Upper lobe of right lung (tissue), 1 donor: ENCODE data around the gene FBXL14. TPM values are rescaled to one million over a fixed set of nuclear protein-coding genes. Genes with fewer than 3 reads are reported as not detected.

Source experiments
- ATAC-seq: fragments of 200-7000 bp; cut with Tn5 transposase; one replicate; pipeline ENCODE4 v1.9.1; 2020; ENCODE audit warnings: mild to moderate bottlenecking, moderate library complexity
- DNase-seq: peaks from one replicate; pipeline ENCODE4 v3.0.0-alpha.2; 2020
- H3K27ac ChIP-seq: fragments of 200-600 bp; one replicate; pipeline ENCODE4 v1.8.0; 2022
- H3K27me3 ChIP-seq: fragments of 200-600 bp; one replicate; pipeline ENCODE4 v1.8.0; 2022; ENCODE audit warnings: mild to moderate bottlenecking
- H3K36me3 ChIP-seq: fragments of 200-600 bp; one replicate; pipeline ENCODE4 v1.8.0; 2022
- H3K4me1 ChIP-seq: fragments of 200-600 bp; one replicate; pipeline ENCODE4 v1.8.0; 2022
- H3K4me3 ChIP-seq: fragments of 200-600 bp; one replicate; pipeline ENCODE4 v1.8.0; 2022; ENCODE audit warnings: mild to moderate bottlenecking
- H3K9me3 ChIP-seq: fragments of 200-600 bp; one replicate; pipeline ENCODE4 v1.8.0; 2022
- CTCF ChIP-seq: fragments of 200-600 bp; IDR thresholded peaks from one replicate; pipeline ENCODE4 v1.8.0; 2022; ENCODE audit warnings: antibody characterized with exemption
- intact Hi-C: fragments of 100-400 bp; cut with DNase I; formaldehyde crosslinking; loops from one replicate; pipeline ENCODE4 v1.11.0; 2022
- total RNA-seq: library from RNA; stranded (reverse); fragmentation: NEBNext Ultra II Directional; extraction: Animal tissue kit (Norgen Biotek cat#: 25700); gene quantifications from one replicate; pipeline ENCODE4 v1.2.1, GENCODE V29; 2021
- donor health status: DM: no; HTN: yes; CAD: no; lungs with severe emphysema.

FBXL14 gene
- total RNA-seq, 1 donor from 2014 or later: 17.3 TPM

GRCh38 chr12:1551496-1551895, 42.9 kb downstream of the FBXL14 start:
- Histone ChIP-seq H3K27ac (no peak overlapping the region), H3K27me3 (no peaks in the 10 kb centered on the region), H3K36me3 (no peaks in the 10 kb centered on the region), H3K9me3 (no peaks in the 10 kb centered on the region), H3K4me1 (no peaks in the 10 kb centered on the region), H3K4me3 (no peak overlapping the region)
- no peak for TF ChIP-seq CTCF
- intact Hi-C loops: no loop called here
- ATAC-seq: no peak
- DNase-seq: no peak

- DNase-seq: peak; percentile 36
These were observed 47.3 kb downstream of the FBXL14 start for GRCh38 chr12:1546931-1547640.

GRCh38 chr12:1544996-1545700, 49.2 kb downstream of the FBXL14 start:
- H3K9me3 ChIP-seq: no peaks in the 10 kb centered on the region

More at GRCh38 chr12:1546931-1547640, 47.3 kb downstream of the FBXL14 start:
- H3K36me3 ChIP-seq: no peaks in the 10 kb centered on the region
- no peak for ATAC-seq
- no peaks in the 10 kb centered on the region for H3K9me3 ChIP-seq
- no peaks in the 10 kb centered on the region for H3K27me3 ChIP-seq
- H3K27ac ChIP-seq: no peak overlapping the region
- no peaks in the 10 kb centered on the region for H3K4me1 ChIP-seq
- H3K4me3 ChIP-seq: no peak overlapping the region
- intact Hi-C loops: no loop called here
- TF ChIP-seq CTCF: no peak

GRCh38 chr12:1542599-1542998, 51.8 kb downstream of the FBXL14 start:
- no peak for ATAC-seq
- intact Hi-C loops: no loop called here

More at GRCh38 chr12:1544996-1545700, 49.2 kb downstream of the FBXL14 start:
- H3K27ac ChIP-seq: no peak overlapping the region
- no peaks in the 10 kb centered on the region for H3K27me3 ChIP-seq
- no peaks in the 10 kb centered on the region for H3K4me1 ChIP-seq
- intact Hi-C loops: no loop called here
- no peak for DNase-seq
- no peaks in the 10 kb centered on the region for H3K36me3 ChIP-seq
- peak; percentile 27 for TF ChIP-seq CTCF
- no peak overlapping the region for H3K4me3 ChIP-seq
- peak; percentile 62 for ATAC-seq

GRCh38 chr12:1540690-1541089, 53.7 kb downstream of the FBXL14 start:
- no peaks in the 10 kb centered on the region for H3K9me3 ChIP-seq
- H3K27me3 ChIP-seq: peaks cover 12% of the 10 kb centered on the region
- H3K27ac ChIP-seq: no peak overlapping the region
- intact Hi-C loops: no loop called here
- no peak for TF ChIP-seq CTCF
- H3K4me3 ChIP-seq: no peak overlapping the region
- DNase-seq (no peak), ATAC-seq (no peak)
- H3K4me1 ChIP-seq: no peaks in the 10 kb centered on the region
- H3K36me3 ChIP-seq: no peaks in the 10 kb centered on the region

More at GRCh38 chr12:1542599-1542998, 51.8 kb downstream of the FBXL14 start:
- TF ChIP-seq CTCF: no peak
- H3K36me3 ChIP-seq: no peaks in the 10 kb centered on the region
- no peak overlapping the region for H3K4me3 ChIP-seq
- H3K27ac ChIP-seq: no peak overlapping the region
- DNase-seq: no peak
- H3K9me3 ChIP-seq: no peaks in the 10 kb centered on the region
- H3K4me1 ChIP-seq: no peaks in the 10 kb centered on the region
- peaks cover 12% of the 10 kb centered on the region for H3K27me3 ChIP-seq
